GM19372 (cell line): ENCODE data around the gene TPK1.
A peak's percentile ranks its signal among the peaks of the same experiment; 100 is the strongest.
"Not testable (repeated sequence)": the region's sequence is repeated elsewhere in the genome, so short reads cannot be mapped to it uniquely, and the experiment has no call there.

Experiments used
- ATAC-seq: cut with Tn5 transposase; IDR thresholded peaks from one replicate; pipeline ENCODE4 v1.9.1; 2021; ENCODE audit warnings: mild to moderate bottlenecking, low read depth, moderate library complexity; ENCODE audit not compliant: unreplicated experiment

TPK1 gene

DNA sequence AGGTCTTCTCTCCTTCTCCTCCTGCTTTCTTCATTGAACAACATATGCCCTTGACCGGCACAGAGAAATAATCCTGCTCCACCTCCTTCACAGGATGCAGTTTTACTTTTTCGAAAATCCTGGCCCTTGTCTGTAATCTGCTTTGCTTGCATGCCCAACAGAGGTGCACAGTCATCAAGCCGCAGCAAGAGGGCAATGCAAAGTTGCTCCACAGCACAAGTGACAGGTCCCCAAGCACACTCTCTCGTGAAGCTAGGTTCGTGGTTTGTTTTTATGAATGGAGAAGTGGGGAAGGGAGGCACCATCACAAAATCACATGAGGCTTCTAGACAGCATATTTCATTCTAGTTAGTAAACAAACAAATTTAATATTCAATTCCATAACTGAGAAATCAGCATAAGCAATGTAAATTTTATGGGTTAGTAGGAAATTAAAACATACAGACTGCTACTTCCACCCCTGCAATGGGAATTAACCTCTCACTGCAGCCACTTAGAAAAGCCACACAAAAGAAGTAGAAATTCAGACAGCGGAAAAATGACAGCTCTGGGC is 178.8 kb downstream of the TPK1 start:
- peak; percentile 44 for ATAC-seq

DNA sequence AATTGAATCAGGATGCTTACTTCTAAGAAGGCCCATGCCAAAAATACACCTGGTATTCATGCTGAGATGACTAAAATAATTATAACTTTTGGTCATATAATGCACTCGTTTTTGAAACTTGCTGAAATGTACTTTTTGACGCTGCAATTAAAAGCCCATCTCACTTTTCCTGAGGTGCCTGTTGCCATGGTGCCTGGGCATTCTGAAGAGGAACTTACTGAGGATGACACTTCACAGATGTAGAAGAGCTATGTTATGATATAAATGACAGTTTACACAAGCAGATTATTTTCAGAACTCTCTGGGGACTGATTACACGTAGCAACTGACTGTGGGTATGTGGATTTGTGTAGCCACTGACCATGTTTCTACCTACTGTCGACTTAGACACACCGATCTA is 182.4 kb downstream of the TPK1 start:
- ATAC-seq, result no peak

DNA sequence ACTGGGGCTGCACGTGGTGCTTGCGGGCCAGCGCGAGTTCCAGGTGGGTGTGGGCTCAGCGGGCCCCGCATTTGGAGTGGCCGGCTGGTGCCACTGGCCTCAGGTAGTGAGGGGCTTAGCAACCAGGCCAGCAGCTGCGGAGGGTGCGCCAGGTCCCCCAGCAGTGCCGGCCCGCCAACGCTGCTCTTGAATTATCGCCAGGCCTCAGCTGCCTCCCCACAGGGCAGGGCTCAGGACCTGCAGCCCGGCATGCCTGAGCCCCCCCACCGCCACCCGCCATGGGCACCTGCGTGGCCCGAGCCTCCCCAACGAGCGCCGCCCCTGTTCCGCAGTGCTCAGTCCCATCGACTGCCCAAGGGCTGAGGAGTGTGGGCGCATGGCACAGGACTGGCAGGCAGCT is 185.4 kb downstream of the TPK1 start:
- no peak for ATAC-seq

DNA sequence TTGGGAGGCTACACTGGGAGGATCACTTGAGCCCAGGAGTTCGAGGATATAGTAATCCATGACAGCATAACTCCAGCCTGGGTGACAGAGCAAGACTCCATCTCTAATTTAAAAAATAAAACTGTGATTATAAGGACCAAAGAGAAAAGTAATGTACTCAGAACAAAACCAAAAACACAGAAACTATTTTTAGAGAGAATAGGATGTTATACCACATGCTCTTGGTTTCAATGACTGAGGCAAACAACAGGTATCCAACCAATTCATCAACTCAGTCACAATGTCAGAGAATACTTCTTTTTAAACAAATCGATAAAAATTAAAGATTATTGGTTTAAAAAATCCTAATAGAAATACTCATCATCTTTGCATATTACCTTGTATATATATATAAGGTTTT is 186.7 kb downstream of the TPK1 start:
- no peak for ATAC-seq

DNA sequence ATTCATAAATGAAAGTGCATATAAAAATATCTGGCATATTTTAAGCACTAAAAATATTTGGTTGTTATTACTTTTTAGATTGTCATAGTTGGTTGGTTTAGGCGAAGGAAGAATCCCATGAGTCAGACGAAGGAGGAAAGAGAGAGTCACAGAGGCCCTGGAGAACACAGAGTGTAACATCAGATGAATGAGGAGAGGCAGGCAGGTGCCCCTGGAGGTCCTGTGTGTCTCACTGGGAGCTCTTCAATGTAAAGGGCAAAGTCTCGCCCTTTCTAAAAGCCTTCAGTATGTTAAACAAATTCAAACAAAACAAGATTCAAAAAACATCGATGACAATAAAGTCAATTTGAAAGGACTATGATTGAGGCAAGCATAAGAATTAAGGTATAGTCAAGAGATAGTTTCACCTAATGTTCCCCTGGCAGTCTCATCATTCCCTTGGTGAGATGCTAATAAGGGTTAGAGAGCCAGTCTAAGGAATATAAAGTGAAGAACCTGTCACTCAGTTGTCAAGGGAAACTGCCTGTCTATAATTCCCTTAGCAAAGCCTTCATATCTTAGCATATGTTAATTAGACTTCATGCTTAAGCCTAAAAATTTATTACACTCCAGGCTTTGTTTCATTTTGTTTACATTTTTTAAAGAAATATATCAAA is 194.3 kb downstream of the TPK1 start:
- no peak for ATAC-seq

DNA sequence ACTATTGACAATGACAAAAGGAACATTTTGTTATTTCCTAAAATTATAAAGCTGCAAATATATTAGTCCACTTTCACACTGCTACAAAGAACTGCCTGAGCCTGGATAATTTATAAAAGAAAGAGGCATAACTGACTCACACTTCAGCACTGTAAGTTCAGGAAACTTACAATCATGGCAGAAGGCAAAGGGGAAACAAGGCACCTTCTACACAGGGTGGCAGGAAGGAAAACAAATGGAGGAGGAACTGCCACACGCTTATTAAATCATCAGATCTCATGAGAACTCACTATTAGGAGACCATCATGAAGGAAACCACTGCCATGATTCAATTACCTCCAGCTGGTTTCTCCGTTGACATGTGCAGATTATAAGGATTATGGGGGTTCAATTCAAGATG is 203.1 kb downstream of the TPK1 start:
- no peak for ATAC-seq

DNA sequence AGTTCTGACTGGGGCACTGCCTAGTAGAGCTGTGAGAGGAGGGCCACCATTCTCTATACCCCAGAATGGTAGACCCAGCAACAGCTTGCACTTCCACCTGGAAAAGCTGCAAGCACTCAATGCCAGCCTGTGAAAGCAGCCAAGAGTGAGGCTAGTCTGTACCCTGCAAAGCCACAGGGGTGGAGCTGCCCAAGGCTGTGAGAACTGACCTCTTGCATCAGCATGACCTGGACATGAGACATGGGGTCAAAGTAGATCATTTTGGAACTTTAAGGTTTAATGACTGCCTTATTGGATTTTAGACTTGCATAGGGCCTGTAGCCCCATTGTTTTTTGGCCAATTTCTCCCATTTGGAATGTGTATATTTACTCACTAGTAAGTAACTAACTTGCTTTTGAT is 206.3 kb downstream of the TPK1 start:
- no peak for ATAC-seq

DNA sequence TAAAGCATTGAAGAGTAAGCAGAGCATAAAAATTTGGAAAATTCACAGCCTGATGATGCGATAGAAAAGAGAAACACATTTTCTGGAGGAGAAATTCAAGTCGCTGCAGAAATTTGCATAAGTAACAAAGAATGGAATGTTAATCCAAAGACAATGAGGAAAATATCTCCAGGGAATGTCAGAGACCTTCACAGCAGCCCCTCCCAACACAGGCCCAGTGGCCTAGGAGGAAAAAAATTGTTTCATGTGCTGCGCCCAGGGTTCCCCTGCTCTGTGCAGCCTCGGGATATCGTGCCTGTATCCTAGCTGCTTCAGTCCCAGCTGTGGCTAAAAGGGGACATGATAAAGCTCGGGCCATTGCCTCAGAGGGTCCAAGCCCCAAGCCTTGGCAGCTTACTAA is 206.8 kb downstream of the TPK1 start:
- no peak for ATAC-seq

DNA sequence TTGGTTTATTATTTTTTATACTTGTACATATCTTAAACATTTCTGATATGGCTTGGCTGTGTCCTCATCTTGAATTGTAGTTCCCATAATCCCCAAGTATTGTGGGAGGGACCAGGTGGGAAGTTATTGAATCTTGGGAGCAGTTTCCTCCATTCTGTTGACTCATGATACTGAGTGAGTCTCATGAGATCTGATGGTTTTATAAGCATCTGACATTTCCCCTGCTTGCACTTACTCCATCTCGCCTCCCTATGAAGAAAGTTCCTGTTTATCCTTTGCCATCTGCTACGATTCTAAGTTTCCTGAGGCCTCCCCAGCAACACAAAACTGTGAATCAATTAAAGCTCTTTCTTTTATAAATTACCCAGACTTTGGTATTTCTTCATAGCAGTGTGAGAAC is 207.7 kb downstream of the TPK1 start:
- no peak for ATAC-seq

DNA sequence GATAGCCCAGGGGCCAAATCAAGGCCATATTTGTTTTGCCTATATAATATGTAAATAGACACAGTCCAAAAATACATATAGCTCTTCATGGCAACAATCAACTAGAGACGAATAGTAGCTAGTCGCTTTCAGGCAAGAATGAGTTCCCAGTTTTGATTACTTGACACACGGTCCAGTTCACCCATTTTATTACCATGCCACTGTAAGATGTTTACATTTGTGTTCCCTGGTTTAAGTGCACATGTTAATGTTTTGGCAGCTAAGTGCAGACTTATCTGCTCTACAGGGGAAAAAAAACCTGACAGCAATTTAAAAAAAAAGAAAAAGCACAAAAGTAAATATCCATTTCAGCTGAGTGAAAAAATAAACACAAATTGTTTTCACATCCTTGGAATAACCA is 213.1 kb downstream of the TPK1 start:
- ATAC-seq, result no peak

DNA sequence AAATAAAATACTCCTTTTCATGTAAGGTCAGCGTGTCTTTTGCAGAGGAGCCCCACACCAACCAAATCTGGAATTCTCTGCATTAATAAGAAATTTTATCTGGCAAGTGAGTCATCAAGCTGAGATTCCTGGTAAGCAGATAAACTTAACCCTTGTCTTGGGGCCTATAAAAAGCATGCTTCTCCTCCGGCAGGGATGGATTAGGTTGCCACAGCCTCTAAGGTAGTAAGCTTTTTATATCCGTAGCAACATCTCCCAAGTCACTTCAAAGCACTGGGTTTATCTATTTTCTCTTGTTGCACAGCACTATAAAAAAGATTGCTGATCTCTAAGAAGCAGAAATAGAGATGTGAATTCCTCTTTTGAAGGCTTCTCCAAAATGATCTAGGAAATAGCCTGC is 229.6 kb downstream of the TPK1 start:
- ATAC-seq, result no peak

DNA sequence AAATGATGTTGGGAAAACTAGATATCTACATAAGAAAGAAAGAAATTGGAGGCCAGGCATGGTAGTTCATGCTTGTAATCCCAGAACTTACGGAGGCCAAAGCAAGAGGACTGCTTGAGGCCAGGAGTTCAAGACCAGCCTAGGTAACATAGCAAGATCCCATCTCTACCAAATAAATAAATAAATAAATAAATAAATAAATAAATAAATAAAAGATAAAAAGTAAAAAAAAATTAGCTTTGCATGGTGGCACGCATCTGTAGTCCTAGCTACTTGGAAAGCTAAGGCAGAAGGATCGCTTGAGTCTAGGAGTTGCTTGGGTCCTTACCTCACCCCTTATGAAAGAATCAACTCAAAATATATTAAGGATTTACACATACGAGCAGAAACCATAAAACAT is 238.9 kb downstream of the TPK1 start:
- ATAC-seq, result no peak

DNA sequence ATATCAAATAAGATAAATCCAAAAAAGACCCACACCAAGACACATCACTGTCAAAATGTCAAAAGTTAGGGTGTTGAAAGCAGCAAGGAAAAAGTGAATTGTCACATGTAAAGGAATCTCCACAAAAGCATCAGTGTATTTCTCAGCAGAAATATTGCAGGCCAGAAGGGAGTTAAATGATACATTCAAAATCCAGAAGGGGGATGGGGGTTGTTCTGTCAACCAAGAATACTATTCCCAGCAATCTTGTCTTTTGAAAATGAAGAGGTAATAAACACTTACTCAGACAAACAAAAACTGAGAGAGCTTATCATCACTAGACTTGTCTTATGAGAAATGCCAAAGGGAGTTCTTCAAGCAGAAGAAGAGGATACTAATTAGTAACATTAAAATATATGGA is 241.3 kb downstream of the TPK1 start:
- ATAC-seq, result no peak

DNA sequence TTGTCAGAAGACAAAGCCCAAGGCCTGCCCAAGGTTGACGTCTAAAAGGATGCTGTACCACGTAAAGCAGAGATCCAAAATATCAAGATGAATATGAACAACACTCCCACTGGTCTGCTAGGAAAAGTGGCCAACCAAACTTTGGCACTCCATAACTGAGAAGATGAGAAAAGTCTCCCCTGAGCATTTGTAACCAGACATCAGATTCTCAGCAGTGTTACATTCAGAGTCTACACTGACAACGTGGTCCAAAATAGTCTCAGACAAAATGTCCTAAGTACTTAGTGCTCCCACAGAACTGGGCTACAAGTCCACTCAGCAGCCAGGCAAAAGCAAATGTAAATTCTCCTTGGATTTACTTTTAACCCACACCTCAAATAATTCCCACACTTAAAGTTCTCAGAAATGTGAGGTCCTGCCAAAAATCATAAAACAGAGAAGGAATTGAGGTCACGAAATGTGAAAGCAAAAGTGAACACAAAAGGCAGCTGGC is 247.2 kb downstream of the TPK1 start:
- no peak for ATAC-seq

DNA sequence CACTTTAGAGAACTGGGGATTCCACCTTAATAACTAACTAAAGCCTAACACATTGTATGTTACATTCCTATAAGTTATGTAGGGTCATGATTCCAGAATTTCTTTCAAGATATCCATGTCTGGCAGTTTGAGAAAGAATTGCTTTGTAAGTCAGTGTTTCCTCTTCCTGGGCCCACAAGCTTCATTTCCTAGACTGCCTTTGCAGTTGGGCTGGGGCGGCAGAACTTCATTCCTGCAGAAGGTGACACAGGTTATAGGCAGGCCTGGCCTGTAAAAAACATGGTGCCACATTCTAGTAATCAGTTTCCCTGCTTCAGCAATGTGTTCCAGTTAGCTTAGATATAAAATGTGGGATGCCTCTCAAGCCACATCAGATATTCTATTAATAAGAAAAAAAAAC is 248.2 kb downstream of the TPK1 start:
- no peak for ATAC-seq

DNA sequence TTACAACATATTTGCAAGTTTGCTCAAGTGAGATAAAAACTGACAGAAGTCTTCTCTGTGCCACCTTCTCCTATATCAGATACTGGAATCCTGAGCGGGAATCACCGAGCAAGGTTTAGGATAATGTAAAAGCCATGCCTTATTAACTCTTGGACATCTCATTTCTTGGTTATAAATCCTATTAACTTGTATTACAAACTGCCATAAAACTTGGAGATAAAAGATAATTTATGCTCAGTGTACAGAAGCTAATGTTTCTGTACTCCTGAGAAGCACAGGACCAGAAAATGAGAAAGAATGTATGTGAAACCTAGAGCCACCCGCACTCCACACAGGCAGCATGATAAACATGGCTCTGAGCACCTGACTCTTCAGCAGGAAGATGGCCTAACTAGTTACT is 251.1 kb downstream of the TPK1 start:
- no peak for ATAC-seq

DNA sequence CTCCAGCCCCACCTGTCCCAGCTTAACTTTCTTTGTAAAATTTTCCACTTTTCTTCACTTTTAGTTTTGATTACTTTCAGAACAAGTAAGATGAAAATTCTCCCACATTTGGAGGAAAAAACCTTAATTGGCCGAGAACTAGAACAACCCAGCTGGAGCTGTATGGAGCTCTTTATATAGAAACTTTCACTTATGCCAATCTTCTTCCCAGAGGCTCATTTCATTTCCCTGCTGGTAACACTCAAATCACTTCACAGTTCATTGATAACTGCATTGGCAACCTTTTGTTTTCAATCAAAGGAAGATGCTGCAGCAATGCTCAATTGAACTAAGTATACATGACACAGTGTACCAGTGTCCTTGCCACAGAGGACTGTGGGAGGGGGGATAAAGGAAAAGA is 256.2 kb downstream of the TPK1 start:
- ATAC-seq, result no peak

DNA sequence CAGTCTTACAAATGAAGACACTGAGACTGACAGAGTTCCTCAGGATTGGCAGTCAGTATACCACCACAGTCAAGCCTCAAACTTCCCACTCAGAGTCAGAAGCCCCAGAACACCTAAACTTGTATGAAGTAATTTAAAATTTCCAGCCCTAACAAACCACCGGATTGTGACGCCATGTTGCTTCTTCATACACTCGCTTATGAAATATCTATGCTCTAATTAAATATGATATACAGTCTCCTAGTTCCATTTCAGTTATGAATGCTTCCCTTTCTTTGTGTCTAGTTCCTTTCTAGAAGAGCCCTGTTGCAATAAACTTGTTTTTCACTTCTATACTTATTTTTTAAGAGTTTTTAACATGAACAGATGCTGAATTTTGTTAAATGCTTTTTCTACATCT is 260.4 kb downstream of the TPK1 start:
- no peak for ATAC-seq

DNA sequence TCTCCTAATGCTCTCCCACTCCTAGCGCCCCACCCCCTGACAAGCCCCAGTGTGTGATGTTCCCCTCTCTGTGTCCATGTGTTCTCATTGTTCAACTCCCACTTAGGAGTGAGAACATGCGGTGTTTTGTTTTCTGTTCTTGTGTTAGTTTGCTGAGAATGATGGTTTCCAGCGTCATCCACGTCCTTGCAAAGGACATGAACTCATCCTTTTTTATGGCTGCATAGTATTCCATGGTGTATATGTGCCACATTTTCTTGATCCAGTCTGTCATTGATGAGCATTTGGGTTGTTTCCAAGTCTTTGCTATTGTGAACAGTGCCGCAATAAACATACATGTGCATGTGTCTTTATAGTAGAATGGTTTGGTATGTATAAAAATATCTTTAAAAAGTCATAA is 261.1 kb downstream of the TPK1 start:
- ATAC-seq, result not testable (repeated sequence)

DNA sequence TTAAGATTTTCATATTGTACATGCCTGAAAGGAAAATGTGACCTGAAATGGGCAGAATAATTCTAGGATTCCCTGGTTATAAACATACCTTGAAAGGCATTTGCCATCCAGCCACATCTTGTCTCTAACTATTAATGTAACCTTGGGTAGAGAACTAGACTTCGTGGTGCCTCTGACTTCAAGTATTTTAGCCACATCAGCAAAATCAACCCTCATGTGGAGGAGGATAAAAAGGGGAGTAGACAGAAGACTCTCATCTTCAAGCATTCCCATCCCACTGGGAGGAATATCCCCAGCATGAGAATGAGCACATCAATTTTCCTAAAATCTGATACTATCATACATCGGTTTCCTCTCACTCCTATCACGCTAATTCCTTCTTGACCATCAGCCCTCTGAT is 267.6 kb downstream of the TPK1 start:
- ATAC-seq, result no peak

DNA sequence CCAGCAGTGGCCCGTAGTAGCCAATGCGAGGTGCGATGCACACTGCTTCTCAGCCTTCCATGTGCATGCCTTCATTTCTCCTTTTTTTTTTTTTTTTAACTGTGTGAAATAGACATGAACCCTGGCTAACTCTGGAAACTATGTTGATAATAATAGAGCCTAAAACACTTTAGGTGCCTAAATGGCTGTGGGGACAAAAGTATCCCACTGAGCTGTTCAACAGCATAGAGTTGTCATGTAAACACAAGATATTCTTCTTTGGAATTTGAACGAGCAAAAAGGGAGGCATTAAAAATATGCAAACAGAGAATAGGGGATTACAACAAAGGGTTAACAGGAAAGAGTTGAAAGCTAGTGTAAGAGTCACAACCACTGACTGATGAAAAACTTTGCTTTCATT is 270.3 kb downstream of the TPK1 start:
- ATAC-seq, result no peak

DNA sequence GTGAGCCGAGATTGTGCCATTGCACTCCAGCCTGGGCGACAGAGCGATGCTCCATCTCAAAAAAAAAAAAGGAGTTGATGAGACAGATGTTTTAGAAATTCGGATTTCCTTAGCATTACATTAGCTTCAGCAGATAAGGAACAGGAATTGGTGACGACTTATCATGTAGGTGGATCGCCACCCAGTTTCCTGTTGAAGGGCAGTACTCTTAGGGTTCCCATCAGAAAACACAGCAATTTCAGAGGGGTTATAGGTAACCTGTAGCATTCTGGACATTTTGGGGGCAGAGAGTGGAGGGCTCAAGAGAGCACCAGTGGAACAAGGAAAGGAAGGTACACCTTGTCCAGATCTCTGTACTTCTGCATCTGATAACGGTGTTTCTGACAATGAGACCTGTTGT is 286.0 kb downstream of the TPK1 start:
- ATAC-seq, result no peak

DNA sequence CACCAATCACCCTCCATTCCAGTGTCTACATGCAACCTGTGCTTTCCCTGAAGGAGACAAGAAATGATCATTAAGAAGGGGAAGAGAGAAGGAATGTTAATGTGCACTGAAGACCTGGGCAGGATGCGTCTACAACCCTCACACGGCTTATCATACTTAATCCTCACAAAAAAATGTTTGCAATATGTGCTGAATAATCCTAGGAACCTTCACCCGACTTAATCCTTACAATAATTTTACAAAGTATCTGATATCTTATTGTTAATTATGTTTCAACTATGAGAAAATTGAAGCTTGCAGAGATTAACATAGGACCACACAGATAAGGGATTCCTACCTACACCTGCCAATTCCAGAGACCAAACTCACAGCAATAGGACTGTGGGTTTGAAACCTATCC is 287.3 kb downstream of the TPK1 start:
- ATAC-seq, result no peak
